HepG2 (cell line): ENCODE measurements around the gene VCPKMT. TPM values are rescaled to one million over a fixed set of nuclear protein-coding genes. Genes with fewer than 3 reads are reported as not detected.
A peak's percentile ranks its signal among the peaks of the same experiment; 100 is the strongest.

Experiments used
- AGO1 ChIP-seq: fragments of 200-400 bp; formaldehyde crosslinking; IDR thresholded peaks from 2 replicates; pipeline ENCODE4 v1.6.1; 2017; ENCODE audit warnings: mild to moderate bottlenecking, low read depth, low read length, moderate library complexity; ENCODE audit not compliant: poor library complexity, severe bottlenecking
- HMG20B ChIP-seq: conservative IDR thresholded peaks from 2 replicates; pipeline ENCODE4 v1.6.1; 2016; ENCODE audit warnings: missing genetic modification reagents, missing compliant biosample characterization
- HNF1B ChIP-seq: sonication (generic); formaldehyde crosslinking; IDR thresholded peaks from 2 replicates; pipeline ENCODE4 v1.5.1; 2020; ENCODE audit warnings: mild to moderate bottlenecking, moderate library complexity, missing genetic modification reagents
- KAT8 ChIP-seq: IDR thresholded peaks from 2 replicates; pipeline ENCODE4 v1.6.1; 2016; ENCODE audit warnings: missing genetic modification reagents, missing compliant biosample characterization
- NCOR1 ChIP-seq: fragments of 200-600 bp; sonication (generic); IDR thresholded peaks from 2 replicates; pipeline ENCODE4 v1.7.0; 2017; ENCODE audit warnings: antibody characterized with exemption, low read length, borderline replicate concordance
- NR2F6 ChIP-seq, 2 experiments: IDR thresholded peaks; 2 replicates each; pipeline ENCODE4 v1.6.1; 2016; ENCODE audit warnings: antibody characterized with exemption in 1 of 2, mild to moderate bottlenecking in 1 of 2
- PHF21A ChIP-seq: sonication (generic); formaldehyde crosslinking; IDR thresholded peaks from 2 replicates; pipeline ENCODE4 v1.5.0; 2020; ENCODE audit warnings: mild to moderate bottlenecking, missing genetic modification reagents
- PPARG ChIP-seq: conservative IDR thresholded peaks from 2 replicates; pipeline ENCODE4 v1.6.1; 2016; ENCODE audit warnings: missing biosample characterization, missing genetic modification reagents
- SYNCRIP ChIP-seq: fragments of 200-400 bp; formaldehyde crosslinking; IDR thresholded peaks from 2 replicates; pipeline ENCODE4 v1.6.1; 2018; ENCODE audit warnings: mild to moderate bottlenecking, low read depth, low read length; ENCODE audit not compliant: insufficient read depth
- THAP9 ChIP-seq: sonication (generic); formaldehyde crosslinking; IDR thresholded peaks from 2 replicates; pipeline ENCODE4; 2020; ENCODE audit warnings: missing genetic modification reagents, mild to moderate bottlenecking, borderline replicate concordance
- TRIM24 ChIP-seq: sonication (generic); formaldehyde crosslinking; IDR thresholded peaks from 2 replicates; pipeline ENCODE4 v1.8.0; 2022; ENCODE audit warnings: mild to moderate bottlenecking, missing genetic modification reagents
- ZFAT ChIP-seq: sonication (generic); formaldehyde crosslinking; conservative IDR thresholded peaks from 2 replicates; pipeline ENCODE4 v1.8.1; 2023; ENCODE audit warnings: missing genetic modification reagents, inconsistent platforms
- ZHX2 ChIP-seq, 2 experiments: sonication (generic) in 1 of 2; formaldehyde crosslinking in 1 of 2; IDR thresholded peaks; 2 replicates each; pipeline versions ENCODE4 v1.6.1 to v1.9.0; 2014 to 2022; ENCODE audit warnings: antibody characterized with exemption in 1 of 2, borderline replicate concordance in 1 of 2, inconsistent platforms in 1 of 2, low read depth in 1 of 2, missing genetic modification reagents in 1 of 2
- ZIK1 ChIP-seq: sonication (generic); formaldehyde crosslinking; IDR thresholded peaks from 2 replicates; pipeline ENCODE4 v1.5.0; 2020; ENCODE audit warnings: mild to moderate bottlenecking, low read depth, missing genetic modification reagents, borderline replicate concordance
- ZNF292 ChIP-seq: sonication (generic); formaldehyde crosslinking; IDR thresholded peaks from 2 replicates; pipeline ENCODE4 v1.8.1; 2022; ENCODE audit warnings: mild to moderate bottlenecking, low read depth, missing genetic modification reagents, borderline replicate concordance
- ZNF660 ChIP-seq: sonication (generic); formaldehyde crosslinking; IDR thresholded peaks from 2 replicates; pipeline ENCODE4 v1.5.1; 2020; ENCODE audit warnings: mild to moderate bottlenecking, low read depth, missing genetic modification reagents, borderline replicate concordance
- polyA plus RNA-seq, 8 experiments: library from polyadenylated mRNA; depleted of rRNA in 3 of 8; stranded (reverse) in 7 of 8; unstranded in 1 of 8; fragments of >200 nt; fragmentation: Illumina TruSeq in 4 of 8; extraction: Trizol in 4 of 8; gene quantifications; 2 replicates each; pipeline versions ENCODE4 v1.2.1 to v1.2.3, GENCODE V29; 2011 to 2016; ENCODE audit warnings: low read depth in 4 of 8, missing spikeins in 1 of 8, mixed read lengths in 1 of 8; ENCODE audit not compliant: insufficient read depth in 1 of 8
- total RNA-seq, 5 experiments: library from RNA; depleted of rRNA; stranded (reverse); fragments of >200 nt; fragmentation: Illumina TruSeq; extraction: Trizol; gene quantifications; 2 replicates each; pipeline ENCODE4 v1.2.3, GENCODE V29; 2016; ENCODE audit warnings: low read depth in 1 of 5

VCPKMT gene
- total and polyA plus RNA-seq, 2 of the 13 experiments (the other 11 are each of a cell fraction or from before 2014, with no cell fraction given): 3.9 to 5.4 TPM

- TF ChIP-seq PPARG (no peak), ZNF660 (no peak), HNF1B (CRISPR knock-in tag) (peak; percentile 42; the same call in 1 of the 2 replicates), NR2F6 (IDR thresholded peaks at IDR 0.05) (peak; percentile 11; the same call in 1 of the 2 replicates), NR2F6 (CRISPR knock-in tag; IDR thresholded peaks at IDR 0.05) (no peak), PHF21A (CRISPR knock-in tag) (peak; percentile 15; the same call in 1 of the 2 replicates), ZFAT (CRISPR knock-in tag) (no peak), THAP9 (CRISPR knock-in tag) (no peak), ZNF292 (no peak), HMG20B (CRISPR knock-in tag) (no peak), NCOR1 (no peak), AGO1 (no peak), TRIM24 (CRISPR knock-in tag) (no peak), ZHX2 (IDR thresholded peaks at IDR 0.05; ENCODE audit: low read depth) (no peak), ZHX2 (CRISPR knock-in tag; IDR thresholded peaks at IDR 0.05; ENCODE audit: borderline replicate concordance) (no peak), SYNCRIP (no peak), KAT8 (CRISPR knock-in tag) (no peak), ZIK1 (CRISPR knock-in tag) (no peak)
Measured at GRCh38 chr14:50062438-50063085, 53.8 kb downstream of the VCPKMT start (continued).
